ENCODE data around the gene TTC12. TPM values are rescaled to one million over a fixed set of nuclear protein-coding genes. Genes with fewer than 3 reads are reported as not detected.

TTC12 gene
- total RNA-seq, 1 donor from 2014 or later, result 30.4 TPM

DNA sequence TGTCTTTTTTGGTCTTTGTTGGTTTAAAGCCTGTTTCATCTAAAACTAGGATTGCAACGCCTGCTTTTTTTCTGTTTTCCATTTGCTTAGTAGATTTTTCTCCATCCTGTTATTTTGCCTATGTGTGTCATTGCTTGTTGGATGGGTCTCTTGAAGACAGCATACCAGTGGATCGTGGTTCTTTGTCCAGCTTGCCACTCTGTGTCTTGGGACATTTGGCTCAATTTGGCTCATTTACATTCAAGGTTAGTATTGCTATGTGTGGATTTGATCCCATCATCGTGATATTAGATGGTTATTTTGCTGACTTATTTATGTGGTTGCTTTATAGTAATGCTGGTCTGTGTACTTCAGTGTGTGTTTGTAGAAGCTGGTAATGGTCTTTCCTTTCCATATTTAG is 41.8 kb downstream of the TTC12 start:
- no peak overlapping the region for H3K4me3 Mint-ChIP-seq (ENCODE audit: low read depth)
- no peak for DNase-seq (ENCODE audit: low spot score, unreplicated experiment)
- TF ChIP-seq CTCF (IDR thresholded peaks at IDR 0.05; ENCODE audit: unreplicated experiment), result no peak
- H3K9me3 Mint-ChIP-seq (ENCODE audit: low read depth), result peaks cover 27% of the 10 kb centered on the region
- no peaks in the 10 kb centered on the region for H3K27me3 Mint-ChIP-seq
- no peaks in the 10 kb centered on the region for H3K4me1 Mint-ChIP-seq (ENCODE audit: low read depth)
- no peak overlapping the region for H3K27ac Mint-ChIP-seq
- H3K36me3 Mint-ChIP-seq (ENCODE audit: insufficient read depth), result peaks cover 56% of the 10 kb centered on the region

GRCh38 chr11:113363406-113363805 is 49.0 kb downstream of the TTC12 start:
- H3K4me3 Mint-ChIP-seq (ENCODE audit: low read depth), result no peak overlapping the region
- H3K9me3 Mint-ChIP-seq (ENCODE audit: low read depth), result no peaks in the 10 kb centered on the region
- H3K27ac Mint-ChIP-seq, result no peak overlapping the region
- no peaks in the 10 kb centered on the region for H3K27me3 Mint-ChIP-seq
- no peak for TF ChIP-seq CTCF (IDR thresholded peaks at IDR 0.05; ENCODE audit: unreplicated experiment)
- no peak for DNase-seq (ENCODE audit: low spot score, unreplicated experiment)
- no peaks in the 10 kb centered on the region for H3K4me1 Mint-ChIP-seq (ENCODE audit: low read depth)
- H3K36me3 Mint-ChIP-seq (ENCODE audit: insufficient read depth), result peaks cover 13% of the 10 kb centered on the region

- H3K4me1 Mint-ChIP-seq (ENCODE audit: low read depth), result no peaks in the 10 kb centered on the region
- H3K36me3 Mint-ChIP-seq (ENCODE audit: insufficient read depth), result peaks cover 15% of the 10 kb centered on the region
- no peaks in the 10 kb centered on the region for H3K27me3 Mint-ChIP-seq
- no peak overlapping the region for H3K4me3 Mint-ChIP-seq (ENCODE audit: low read depth)
- no peaks in the 10 kb centered on the region for H3K9me3 Mint-ChIP-seq (ENCODE audit: low read depth)
- no peak for TF ChIP-seq CTCF (IDR thresholded peaks at IDR 0.05; ENCODE audit: unreplicated experiment)
- no peak overlapping the region for H3K27ac Mint-ChIP-seq
- no peak for DNase-seq (ENCODE audit: low spot score, unreplicated experiment)
Measured at GRCh38 chr11:113363996-113364641, 49.7 kb downstream of the TTC12 start.

DNA sequence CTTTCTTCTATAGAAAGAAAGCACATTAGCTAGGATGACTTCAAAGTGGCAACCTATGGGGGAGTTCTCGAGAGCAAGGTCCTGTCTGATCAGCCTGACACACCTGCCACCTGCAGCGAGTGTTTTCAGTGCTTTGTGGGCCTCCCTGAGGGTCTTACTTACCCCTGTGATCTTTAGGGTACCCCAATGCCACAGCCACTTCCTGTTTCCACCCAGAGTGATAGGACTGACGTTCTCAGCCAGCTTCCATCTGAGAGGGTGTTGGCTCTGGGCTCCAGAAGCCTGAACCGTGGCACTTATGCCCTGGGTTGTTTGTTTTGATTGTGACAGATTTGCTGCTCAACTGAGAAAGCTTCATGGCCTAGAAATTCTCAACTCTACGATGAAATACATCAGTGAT is 51.5 kb downstream of the TTC12 start:
- Mint-ChIP-seq H3K27me3 (no peaks in the 10 kb centered on the region), H3K4me1 (ENCODE audit: low read depth) (peaks cover 7% of the 10 kb centered on the region), H3K4me3 (ENCODE audit: low read depth) (no peak overlapping the region), H3K9me3 (ENCODE audit: low read depth) (no peaks in the 10 kb centered on the region), H3K36me3 (ENCODE audit: insufficient read depth) (peaks cover 11% of the 10 kb centered on the region), H3K27ac (no peak overlapping the region)
- DNase-seq (ENCODE audit: low spot score, unreplicated experiment), result no peak
- no peak for TF ChIP-seq CTCF (IDR thresholded peaks at IDR 0.05; ENCODE audit: unreplicated experiment)

DNA sequence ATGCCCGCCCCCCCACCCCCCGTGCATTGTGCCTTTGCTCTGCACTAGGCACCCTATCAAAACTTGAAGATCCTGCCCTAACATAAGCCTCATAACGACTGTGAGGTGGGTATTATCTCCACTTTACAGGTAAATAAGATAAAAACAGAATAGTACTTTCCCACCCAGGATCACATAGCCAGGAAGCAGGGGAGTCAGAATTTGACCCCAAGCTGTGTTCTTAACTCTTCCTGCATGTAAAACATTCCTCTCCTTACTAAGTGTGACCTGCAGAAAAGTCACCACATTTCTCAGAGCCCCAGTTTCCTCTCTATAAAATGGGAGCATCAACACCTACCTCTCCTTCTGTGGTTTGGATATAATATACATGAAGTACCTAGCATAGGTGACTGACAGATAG is 55.0 kb downstream of the TTC12 start:
- TF ChIP-seq CTCF (IDR thresholded peaks at IDR 0.05; ENCODE audit: unreplicated experiment), result no peak
- no peaks in the 10 kb centered on the region for H3K27me3 Mint-ChIP-seq
- H3K9me3 Mint-ChIP-seq (ENCODE audit: low read depth), result no peaks in the 10 kb centered on the region
- no peak overlapping the region for H3K27ac Mint-ChIP-seq
- no peak for DNase-seq (ENCODE audit: low spot score, unreplicated experiment)
- no peak overlapping the region for H3K4me3 Mint-ChIP-seq (ENCODE audit: low read depth)
- H3K36me3 Mint-ChIP-seq (ENCODE audit: insufficient read depth), result peaks cover 8% of the 10 kb centered on the region
- peaks cover 7% of the 10 kb centered on the region for H3K4me1 Mint-ChIP-seq (ENCODE audit: low read depth)

Measured in progenitor cell of endocrine pancreas (in vitro differentiated cells).